Stimulated activated CD8-positive, alpha-beta memory T cell treated with anti-CD3 and anti-CD28 coated beads, Interleukin-12 subunit alpha, Interleukin-12 subunit beta, amount 100 ng/mL, for 1 hour (primary cell): ENCODE results near the gene TRERF1.

ENCODE experiments used
- DNase-seq: peaks from one replicate; pipeline ENCODE4 v3.0.0-alpha.2; 2020; ENCODE audit warnings: low read depth

The TRERF1 gene

GRCh38 chr6:42275376-42276033, 176.2 kb downstream of the TRERF1 start:
- no peak for DNase-seq

- no peak for DNase-seq
Observed at GRCh38 chr6:42274898-42275297, 176.8 kb downstream of the TRERF1 start.

GRCh38 chr6:42271834-42272805, 179.6 kb downstream of the TRERF1 start:
- DNase-seq = no peak

- DNase-seq = no peak
Observed at GRCh38 chr6:42269974-42270510, 181.7 kb downstream of the TRERF1 start.

- no peak for DNase-seq
Observed at GRCh38 chr6:42269553-42269952, 182.2 kb downstream of the TRERF1 start.

GRCh38 chr6:42268835-42269204, 182.9 kb downstream of the TRERF1 start:
- DNase-seq = no peak

- DNase-seq = no peak
Observed at GRCh38 chr6:42268016-42268834, 183.5 kb downstream of the TRERF1 start.

- no peak for DNase-seq
Observed at GRCh38 chr6:42266538-42266937, 185.2 kb downstream of the TRERF1 start.

GRCh38 chr6:42264852-42265390, 186.8 kb downstream of the TRERF1 start:
- no peak for DNase-seq

- DNase-seq = no peak
Observed at GRCh38 chr6:42264162-42264851, 187.4 kb downstream of the TRERF1 start.

GRCh38 chr6:42263165-42263728, 188.5 kb downstream of the TRERF1 start:
- DNase-seq = no peak

- DNase-seq = no peak
Observed at GRCh38 chr6:42260972-42261371, 190.8 kb downstream of the TRERF1 start.

- DNase-seq = no peak
Observed at GRCh38 chr6:42260396-42260888, 191.3 kb downstream of the TRERF1 start.

- no peak for DNase-seq
Observed at GRCh38 chr6:42259841-42260395, 191.8 kb downstream of the TRERF1 start.

GRCh38 chr6:42259286-42259685, 192.4 kb downstream of the TRERF1 start:
- no peak for DNase-seq

- DNase-seq = no peak
Observed at GRCh38 chr6:42257614-42258013, 194.1 kb downstream of the TRERF1 start.

- DNase-seq = no peak
Observed at GRCh38 chr6:42257063-42257462, 194.7 kb downstream of the TRERF1 start.

- DNase-seq = no peak
Observed at GRCh38 chr6:42255050-42255449, 196.7 kb downstream of the TRERF1 start.

- DNase-seq = no peak
Observed at GRCh38 chr6:42254505-42254904, 197.2 kb downstream of the TRERF1 start.

- no peak for DNase-seq
Observed at GRCh38 chr6:42251911-42252637, 199.7 kb downstream of the TRERF1 start.
